ENCODE measurements around the gene CYP27A1. TPM values are rescaled to one million over a fixed set of nuclear protein-coding genes. Genes with fewer than 3 reads are reported as not detected.

CYP27A1 gene
- total and polyA plus RNA-seq, 2 of the 8 experiments (the other 6 are each of a cell fraction or from before 2014, with no cell fraction given) = 5.4 to 14.7 TPM

GRCh38 chr2:218746470-218746795 is 35.5 kb upstream of the CYP27A1 start:
- Histone ChIP-seq H2BK12ac (ENCODE audit: low read depth, low read length) (no peak overlapping the region), H3K27ac (ENCODE audit: low read depth, low read length) (no peak overlapping the region), H4K8ac (ENCODE audit: extremely low read depth, insufficient read depth, low read length) (no peak overlapping the region), H3K9ac (replicated peaks in 1 of 4; ENCODE audit: extremely low read depth in 1 of 4, low read depth in 3 of 4, low read length in 3 of 4) (no peak overlapping the region), H2AK5ac (ENCODE audit: low read depth, low read length) (no peak overlapping the region), H4K91ac (replicated peaks; ENCODE audit: insufficient read length, low read length) (no peak overlapping the region), H4K5ac (ENCODE audit: insufficient read length, low read depth, low read length) (no peak overlapping the region), H2BK20ac (ENCODE audit: low read length) (no peak overlapping the region), H3K56ac (replicated peaks; ENCODE audit: insufficient read length, low read depth, low read length) (no peak overlapping the region), H2BK5ac (ENCODE audit: low read depth, low read length) (no peak overlapping the region), H3K18ac (ENCODE audit: extremely low read depth, low read length) (no peak overlapping the region), H3K79me2 (ENCODE audit: control insufficient read depth in 1 of 2, insufficient read depth in 2 of 2, low read length in 2 of 2) (no peaks in the 10 kb centered on the region), H3K9me3 (ENCODE audit: insufficient read depth in 2 of 2, low read depth in 1 of 2, low read length in 1 of 2) (no peaks in the 10 kb centered on the region), H2BK15ac (ENCODE audit: low read length) (no peak overlapping the region), H3K4me3 (ENCODE audit: extremely low read depth in 1 of 4, insufficient read depth in 2 of 4, low read depth in 3 of 4, low read length in 4 of 4) (no peak overlapping the region), H3K23ac (ENCODE audit: insufficient read length) (no peak overlapping the region), H3K4me1 (replicated peaks in 1 of 4; ENCODE audit: control insufficient read depth in 3 of 4, insufficient read depth in 4 of 4, low read length in 3 of 4) (no peaks in the 10 kb centered on the region), H2AFZ (ENCODE audit: low read length) (no peak overlapping the region), H3K4ac (replicated peaks; ENCODE audit: insufficient read length, low read depth, low read length) (no peak overlapping the region), H3K27me3 (replicated peaks in 1 of 4; ENCODE audit: control insufficient read depth in 3 of 4, extremely low read depth in 1 of 4, insufficient read depth in 3 of 4, low read length in 3 of 4) (no peaks in the 10 kb centered on the region), H3K36me3 (ENCODE audit: control insufficient read depth in 2 of 4, insufficient read depth in 4 of 4, low read length in 3 of 4) (peaks cover 20 to 80% (median 52%) of the 10 kb centered on the region in 4 experiments), H3K79me1 (ENCODE audit: low read depth, low read length) (no peaks in the 10 kb centered on the region), H3K14ac (ENCODE audit: insufficient read length) (no peak overlapping the region), H2BK120ac (replicated peaks; ENCODE audit: low read depth, low read length) (no peak overlapping the region), H4K20me1 (replicated peaks in 1 of 2; ENCODE audit: control insufficient read depth in 1 of 2, insufficient read depth in 2 of 2, low read length in 2 of 2) (peaks cover 2 to 3% of the 10 kb centered on the region in 2 experiments), H3K23me2 (ENCODE audit: low read depth, low read length) (no peaks in the 10 kb centered on the region), H3K4me2 (ENCODE audit: insufficient read depth in 1 of 2, low read depth in 2 of 2, low read length in 2 of 2) (no peak overlapping the region)
- DNase-seq (ENCODE audit: low read depth in 1 of 2, low spot score in 2 of 2) (no peak), FAIRE-seq (no peak)
- WGBS, 2 experiments (ENCODE audit: extremely low coverage in 1 of 2, insufficient coverage in 1 of 2, insufficient read length in 1 of 2, insufficient replicate concordance in 2 of 2, low coverage in 1 of 2, low lambda C conversion rate in 2 of 2, missing lambda C conversion rate in 1 of 2) = 100% methylated on average over 1 of the region's 1 CpG; no CpG with 5 or more reads in 1 of the 2 experiments
- ChIA-PET POLR2A (ENCODE audit: partially characterized antibody) (interaction anchor here (1.4 kb wide), 1 partner anchor 11 kb away, joined by 6 read pairs; no protein-coding TSS in a partner anchor), CTCF (ENCODE audit: partially characterized antibody) (interaction anchor here (0.9 to 7.8 kb wide), 7 partner anchors 11 to 106 kb away, joined by 3 to 39 read pairs (median 4); no protein-coding TSS in a partner anchor)
- no peak for TF ChIP-seq USF2 (IDR thresholded peaks at IDR 0.05; ENCODE audit: low read length)
- no peak for TF ChIP-seq NANOG (IDR thresholded peaks at IDR 0.05; ENCODE audit: insufficient read depth, low read depth, low read length, poor library complexity, severe bottlenecking)
- no peak for TF ChIP-seq ASH2L (IDR thresholded peaks at IDR 0.05; ENCODE audit: low read length)
- TF ChIP-seq SRF (IDR thresholded peaks at IDR 0.05; ENCODE audit: low read depth, low read length) = no peak
- TF ChIP-seq ATF2 (IDR thresholded peaks at IDR 0.05; ENCODE audit: low read length) = no peak
- no peak for TF ChIP-seq KDM1A (IDR thresholded peaks at IDR 0.05; ENCODE audit: borderline replicate concordance, low read length)
- TF ChIP-seq BCL11A (IDR thresholded peaks at IDR 0.05; ENCODE audit: low read depth in 2 of 2, low read length in 2 of 2) = no peak
- TF ChIP-seq CBX8 (IDR thresholded peaks at IDR 0.05; ENCODE audit: borderline replicate concordance, low read depth, low read length) = no peak
- TF ChIP-seq PHF8 (conservative IDR thresholded peaks at IDR 0.05; ENCODE audit: low read depth, low read length) = no peak
- no peak for TF ChIP-seq ATF3 (IDR thresholded peaks at IDR 0.05; ENCODE audit: insufficient read depth, low read depth, low read length)
- TF ChIP-seq NRF1 (IDR thresholded peaks at IDR 0.05; ENCODE audit: low read depth, low read length) = no peak
